Measurements from ENCODE around the gene ZP3. TPM values are rescaled to one million over a fixed set of nuclear protein-coding genes. Genes with fewer than 3 reads are reported as not detected.
"Not testable (repeated sequence)": the region's sequence is repeated elsewhere in the genome, so short reads cannot be mapped to it uniquely, and the experiment has no call there.

ZP3 gene
- total and polyA plus RNA-seq, 2 of the 8 experiments (the other 6 are each of a cell fraction or from before 2014, with no cell fraction given), result 1.5 to 2.4 TPM

- not testable (repeated sequence) for H4K20me1 ChIP-seq (replicated peaks in 1 of 2; ENCODE audit: control insufficient read depth in 1 of 2, insufficient read depth in 2 of 2, low read length in 2 of 2)
Measured at GRCh38 chr7:76437873-76438272, 13.1 kb downstream of the ZP3 start.

More at GRCh38 chr7:76437873-76438272, 13.1 kb downstream of the ZP3 start:
- H3K4ac ChIP-seq (replicated peaks; ENCODE audit: insufficient read length, low read depth, low read length); H3K4me3 ChIP-seq (ENCODE audit: extremely low read depth in 1 of 4, insufficient read depth in 2 of 4, low read depth in 3 of 4, low read length in 4 of 4); H3K9ac ChIP-seq (replicated peaks in 1 of 4; ENCODE audit: extremely low read depth in 1 of 4, low read depth in 3 of 4, low read length in 3 of 4); H3K18ac ChIP-seq (ENCODE audit: extremely low read depth, low read length); H2BK120ac ChIP-seq (replicated peaks; ENCODE audit: low read depth, low read length); H2AFZ ChIP-seq (ENCODE audit: low read length); H4K91ac ChIP-seq (replicated peaks; ENCODE audit: insufficient read length, low read length); H3K56ac ChIP-seq (replicated peaks; ENCODE audit: insufficient read length, low read depth, low read length); H3K4me2 ChIP-seq (ENCODE audit: insufficient read depth in 1 of 2, low read depth in 2 of 2, low read length in 2 of 2); H2BK20ac ChIP-seq (ENCODE audit: low read length); CTCF ChIA-PET (ENCODE audit: partially characterized antibody); H3K23me2 ChIP-seq (ENCODE audit: low read depth, low read length); H3K79me2 ChIP-seq (ENCODE audit: control insufficient read depth in 1 of 2, insufficient read depth in 2 of 2, low read length in 2 of 2); H3K4me1 ChIP-seq (replicated peaks in 1 of 4; ENCODE audit: control insufficient read depth in 3 of 4, insufficient read depth in 4 of 4, low read length in 3 of 4); POLR2A ChIA-PET (ENCODE audit: partially characterized antibody); H2BK15ac ChIP-seq (ENCODE audit: low read length); H4K8ac ChIP-seq (ENCODE audit: extremely low read depth, insufficient read depth, low read length); H3K14ac ChIP-seq (ENCODE audit: insufficient read length); H4K5ac ChIP-seq (ENCODE audit: insufficient read length, low read depth, low read length); H3K27me3 ChIP-seq (replicated peaks in 1 of 4; ENCODE audit: control insufficient read depth in 3 of 4, extremely low read depth in 1 of 4, insufficient read depth in 3 of 4, low read length in 3 of 4); H2BK12ac ChIP-seq (ENCODE audit: low read depth, low read length); H3K9me3 ChIP-seq (ENCODE audit: insufficient read depth in 2 of 2, low read depth in 1 of 2, low read length in 1 of 2); H3K36me3 ChIP-seq (ENCODE audit: control insufficient read depth in 2 of 4, insufficient read depth in 4 of 4, low read length in 3 of 4); H3K79me1 ChIP-seq (ENCODE audit: low read depth, low read length); H3K23ac ChIP-seq (ENCODE audit: insufficient read length); H2AK5ac ChIP-seq (ENCODE audit: low read depth, low read length); H2BK5ac ChIP-seq (ENCODE audit: low read depth, low read length); H3K27ac ChIP-seq (ENCODE audit: low read depth, low read length): not testable (repeated sequence)
- peak; percentile 93 for FAIRE-seq
- TF ChIP-seq RAD21 (IDR thresholded peaks at IDR 0.05 in 1 of 2, conservative IDR thresholded peaks at IDR 0.05 in 1 of 2; ENCODE audit: low read depth in 2 of 2, low read length in 2 of 2), result peak; percentile 62 to 70
- TF ChIP-seq, protein P1, sequence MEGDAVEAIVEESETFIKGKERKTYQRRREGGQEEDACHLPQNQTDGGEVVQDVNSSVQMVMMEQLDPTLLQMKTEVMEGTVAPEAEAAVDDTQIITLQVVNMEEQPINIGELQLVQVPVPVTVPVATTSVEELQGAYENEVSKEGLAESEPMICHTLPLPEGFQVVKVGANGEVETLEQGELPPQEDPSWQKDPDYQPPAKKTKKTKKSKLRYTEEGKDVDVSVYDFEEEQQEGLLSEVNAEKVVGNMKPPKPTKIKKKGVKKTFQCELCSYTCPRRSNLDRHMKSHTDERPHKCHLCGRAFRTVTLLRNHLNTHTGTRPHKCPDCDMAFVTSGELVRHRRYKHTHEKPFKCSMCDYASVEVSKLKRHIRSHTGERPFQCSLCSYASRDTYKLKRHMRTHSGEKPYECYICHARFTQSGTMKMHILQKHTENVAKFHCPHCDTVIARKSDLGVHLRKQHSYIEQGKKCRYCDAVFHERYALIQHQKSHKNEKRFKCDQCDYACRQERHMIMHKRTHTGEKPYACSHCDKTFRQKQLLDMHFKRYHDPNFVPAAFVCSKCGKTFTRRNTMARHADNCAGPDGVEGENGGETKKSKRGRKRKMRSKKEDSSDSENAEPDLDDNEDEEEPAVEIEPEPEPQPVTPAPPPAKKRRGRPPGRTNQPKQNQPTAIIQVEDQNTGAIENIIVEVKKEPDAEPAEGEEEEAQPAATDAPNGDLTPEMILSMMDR (IDR thresholded peaks at IDR 0.05; ENCODE audit: control extremely low read depth in 1 of 3, insufficient read depth in 1 of 3, low read depth in 1 of 3, low read length in 3 of 3), result peak; percentile 57 to 79 (median 62)
- WGBS, 2 experiments (ENCODE audit: extremely low coverage in 1 of 2, insufficient coverage in 1 of 2, insufficient read length in 1 of 2, insufficient replicate concordance in 2 of 2, low coverage in 1 of 2, low lambda C conversion rate in 2 of 2, missing lambda C conversion rate in 1 of 2), result 68% methylated on average over 2 of the region's 2 CpGs; no CpG with 5 or more reads in 1 of the 2 experiments
- peak in 1 of 2 experiments; percentile 80 for DNase-seq (ENCODE audit: low read depth in 1 of 2, low spot score in 2 of 2)
